HCT116 (cell line): ENCODE results near the gene DLK1.

Source experiments
- CBX3 ChIP-seq: IDR thresholded peaks from 2 replicates; pipeline ENCODE4 v1.6.1; 2012; ENCODE audit warnings: low read depth
- CEBPB ChIP-seq: IDR thresholded peaks from 2 replicates; pipeline ENCODE4 v1.6.1; 2012; ENCODE audit warnings: low read depth
- EGR1 ChIP-seq: IDR thresholded peaks from 2 replicates; pipeline ENCODE4 v1.6.1; 2012; ENCODE audit warnings: low read depth
- EZH2 ChIP-seq: fragments of 200-600 bp; sonication (generic); IDR thresholded peaks from 2 replicates; pipeline ENCODE4 v1.6.1; 2017; ENCODE audit warnings: antibody characterized with exemption, mixed run types
- EZH2phosphoT487 ChIP-seq: fragments of 200-600 bp; IDR thresholded peaks from 2 replicates; pipeline ENCODE4 v1.6.1; 2018; ENCODE audit warnings: antibody characterized with exemption, borderline replicate concordance
- JUND ChIP-seq: IDR thresholded peaks from 2 replicates; pipeline ENCODE4 v1.6.1; 2012
- POLR2A ChIP-seq: IDR thresholded peaks from 2 replicates; pipeline ENCODE4 v1.7.0; 2011; ENCODE audit warnings: borderline replicate concordance; ENCODE audit not compliant: insufficient read depth, insufficient read length; ENCODE audit errors: extremely low read depth
- POLR2AphosphoS5 ChIP-seq: IDR thresholded peaks from 2 replicates; pipeline ENCODE4 v1.6.1; 2011; ENCODE audit warnings: mild to moderate bottlenecking, low read depth, low read length, moderate library complexity
- SP1 ChIP-seq: IDR thresholded peaks from 2 replicates; pipeline ENCODE4 v1.6.1; 2012; ENCODE audit warnings: low read depth
- ZNF274 ChIP-seq: fragments of 200-500 bp; sonication (Bioruptor generic); IDR thresholded peaks from 2 replicates; pipeline ENCODE4 v1.6.1; 2014; ENCODE audit warnings: mild to moderate bottlenecking, low read depth, low read length, inconsistent platforms
- TF ChIP-seq, protein P1 (sequence below), 3 experiments: fragments of 200-600 bp in 1 of 3; sonication (generic) in 1 of 3; IDR thresholded peaks in 2 of 3; conservative IDR thresholded peaks in 1 of 3; 2 replicates each; pipeline ENCODE4 v1.5.1; 2012 to 2017; ENCODE audit warnings: low read depth in 2 of 3, low read length in 2 of 3, antibody characterized with exemption in 1 of 3, borderline replicate concordance in 1 of 3, control low read depth in 1 of 3, mild to moderate bottlenecking in 1 of 3, mixed read lengths in 1 of 3, mixed run types in 1 of 3, moderate library complexity in 1 of 3; ENCODE audit not compliant: insufficient read depth in 1 of 3
- TF ChIP-seq, protein P2 (sequence below): IDR thresholded peaks from 2 replicates; pipeline ENCODE4 v1.6.1; 2012

DNA sequence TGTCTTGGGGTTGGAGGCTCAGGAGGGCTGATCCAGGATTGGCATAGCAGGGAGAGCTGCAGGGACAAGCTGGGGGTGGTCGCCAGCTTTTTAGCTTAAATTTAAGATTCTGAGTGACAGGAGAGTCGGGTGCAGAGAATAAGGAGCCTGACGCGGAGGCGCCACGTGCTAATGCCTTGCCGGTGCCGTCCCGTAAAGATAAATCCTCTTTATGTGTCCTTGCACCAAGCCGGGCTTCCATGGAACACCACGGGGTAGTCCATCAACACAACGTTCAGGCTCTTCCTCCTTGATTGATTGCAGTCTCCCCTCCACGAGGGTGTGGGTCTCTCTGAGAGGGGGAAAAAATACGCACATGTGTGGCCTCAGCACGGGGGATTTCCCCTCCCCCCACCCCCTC is 3.9 kb downstream of the DLK1 start:
- TF ChIP-seq EZH2 (no peak), POLR2AphosphoS5 (no peak), POLR2A (no peak), EGR1 (no peak), ZNF274 (no peak), CBX3 (no peak), SP1 (no peak), JUND (no peak), CEBPB (no peak), EZH2phosphoT487 (no peak)
- TF ChIP-seq, protein P1, sequence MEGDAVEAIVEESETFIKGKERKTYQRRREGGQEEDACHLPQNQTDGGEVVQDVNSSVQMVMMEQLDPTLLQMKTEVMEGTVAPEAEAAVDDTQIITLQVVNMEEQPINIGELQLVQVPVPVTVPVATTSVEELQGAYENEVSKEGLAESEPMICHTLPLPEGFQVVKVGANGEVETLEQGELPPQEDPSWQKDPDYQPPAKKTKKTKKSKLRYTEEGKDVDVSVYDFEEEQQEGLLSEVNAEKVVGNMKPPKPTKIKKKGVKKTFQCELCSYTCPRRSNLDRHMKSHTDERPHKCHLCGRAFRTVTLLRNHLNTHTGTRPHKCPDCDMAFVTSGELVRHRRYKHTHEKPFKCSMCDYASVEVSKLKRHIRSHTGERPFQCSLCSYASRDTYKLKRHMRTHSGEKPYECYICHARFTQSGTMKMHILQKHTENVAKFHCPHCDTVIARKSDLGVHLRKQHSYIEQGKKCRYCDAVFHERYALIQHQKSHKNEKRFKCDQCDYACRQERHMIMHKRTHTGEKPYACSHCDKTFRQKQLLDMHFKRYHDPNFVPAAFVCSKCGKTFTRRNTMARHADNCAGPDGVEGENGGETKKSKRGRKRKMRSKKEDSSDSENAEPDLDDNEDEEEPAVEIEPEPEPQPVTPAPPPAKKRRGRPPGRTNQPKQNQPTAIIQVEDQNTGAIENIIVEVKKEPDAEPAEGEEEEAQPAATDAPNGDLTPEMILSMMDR (IDR thresholded peaks at IDR 0.05 in 2 of 3, conservative IDR thresholded peaks at IDR 0.05 in 1 of 3; ENCODE audit: borderline replicate concordance in 1 of 3, insufficient read depth in 1 of 3, low read depth in 2 of 3, low read length in 2 of 3) = no peak
- TF ChIP-seq, protein P2, sequence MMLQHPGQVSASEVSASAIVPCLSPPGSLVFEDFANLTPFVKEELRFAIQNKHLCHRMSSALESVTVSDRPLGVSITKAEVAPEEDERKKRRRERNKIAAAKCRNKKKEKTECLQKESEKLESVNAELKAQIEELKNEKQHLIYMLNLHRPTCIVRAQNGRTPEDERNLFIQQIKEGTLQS = no peak
